SK-N-SH treated with all-trans-retinoic acid at 6 μM for 48 hours (cell line): Measurements from ENCODE around the gene PCDH8.

ENCODE experiments used
- CREB5 ChIP-seq: fragments of 250-450 bp; sonication (Bioruptor Pico); IDR thresholded peaks from 2 replicates; pipeline ENCODE4 v1.5.1; 2020; ENCODE audit warnings: low read depth, mild to moderate bottlenecking, moderate library complexity
- CSDC2 ChIP-seq: fragments of 250-450 bp; sonication (Bioruptor Pico); IDR thresholded peaks from 2 replicates; pipeline ENCODE4 v1.5.0; 2020; ENCODE audit warnings: mild to moderate bottlenecking, moderate library complexity
- CSRNP3 ChIP-seq: fragments of 250-450 bp; sonication (Bioruptor Pico); IDR thresholded peaks from 2 replicates; pipeline ENCODE4 v1.5.1; 2021; ENCODE audit warnings: mild to moderate bottlenecking, moderate library complexity
- ISL1 ChIP-seq: fragments of 250-450 bp; sonication (Bioruptor Pico); IDR thresholded peaks from 2 replicates; pipeline ENCODE4 v2.1.2; 2022; ENCODE audit warnings: mild to moderate bottlenecking, moderate library complexity
- PATZ1 ChIP-seq: fragments of 250-450 bp; sonication (Bioruptor Pico); IDR thresholded peaks from 2 replicates; pipeline ENCODE4 v1.8.0; 2020; ENCODE audit warnings: mild to moderate bottlenecking, moderate library complexity, borderline replicate concordance
- RARB ChIP-seq: fragments of 250-450 bp; sonication (Bioruptor Pico); IDR thresholded peaks from 2 replicates; pipeline ENCODE4 v1.8.0; 2021; ENCODE audit warnings: mild to moderate bottlenecking, moderate library complexity
- ZFP3 ChIP-seq: fragments of 250-450 bp; sonication (Bioruptor Pico); IDR thresholded peaks from 2 replicates; pipeline ENCODE4 v1.5.0; 2020; ENCODE audit warnings: mild to moderate bottlenecking, moderate library complexity
- ZFP30 ChIP-seq: fragments of 450-650 bp; formaldehyde crosslinking; IDR thresholded peaks from 2 replicates; pipeline ENCODE4 v1.5.0; 2022; ENCODE audit warnings: mild to moderate bottlenecking, moderate library complexity
- ZNF70 ChIP-seq: fragments of 450-650 bp; formaldehyde crosslinking; IDR thresholded peaks from 2 replicates; pipeline ENCODE4 v1.5.0; 2020; ENCODE audit warnings: mild to moderate bottlenecking, moderate library complexity
- TF ChIP-seq, protein P1 (sequence below): fragments of 250-450 bp; sonication (Bioruptor Pico); IDR thresholded peaks from 2 replicates; pipeline ENCODE4 v1.8.0; 2021; ENCODE audit warnings: low read depth, mild to moderate bottlenecking, moderate library complexity, borderline replicate concordance

GRCh38 chr13:52849291-52850071 is 1.0 kb upstream of the PCDH8 start:
- TF ChIP-seq PATZ1 (no peak), ISL1 (no peak), ZFP3 (CRISPR knock-in tag) (no peak), CSDC2 (CRISPR knock-in tag) (no peak), CSRNP3 (CRISPR knock-in tag) (no peak), ZFP30 (CRISPR knock-in tag) (no peak), RARB (no peak), CREB5 (CRISPR knock-in tag) (no peak), ZNF70 (CRISPR knock-in tag) (no peak)
- TF ChIP-seq, protein P1, sequence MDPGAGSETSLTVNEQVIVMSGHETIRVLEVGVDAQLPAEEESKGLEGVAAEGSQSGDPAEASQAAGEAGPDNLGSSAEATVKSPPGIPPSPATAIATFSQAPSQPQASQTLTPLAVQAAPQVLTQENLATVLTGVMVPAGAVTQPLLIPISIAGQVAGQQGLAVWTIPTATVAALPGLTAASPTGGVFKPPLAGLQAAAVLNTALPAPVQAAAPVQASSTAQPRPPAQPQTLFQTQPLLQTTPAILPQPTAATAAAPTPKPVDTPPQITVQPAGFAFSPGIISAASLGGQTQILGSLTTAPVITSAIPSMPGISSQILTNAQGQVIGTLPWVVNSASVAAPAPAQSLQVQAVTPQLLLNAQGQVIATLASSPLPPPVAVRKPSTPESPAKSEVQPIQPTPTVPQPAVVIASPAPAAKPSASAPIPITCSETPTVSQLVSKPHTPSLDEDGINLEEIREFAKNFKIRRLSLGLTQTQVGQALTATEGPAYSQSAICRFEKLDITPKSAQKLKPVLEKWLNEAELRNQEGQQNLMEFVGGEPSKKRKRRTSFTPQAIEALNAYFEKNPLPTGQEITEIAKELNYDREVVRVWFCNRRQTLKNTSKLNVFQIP (CRISPR knock-in tag), result no peak
